Measurements from ENCODE around the gene TRAM2.

The TRAM2 gene

GRCh38 chr6:52590152-52590891 lies 13.5 kb upstream of the TRAM2 start:
- TF ChIP-seq TAF1 (IDR thresholded peaks at IDR 0.05; ENCODE audit: borderline replicate concordance, low read depth, low read length) (no peak), POLR2AphosphoS5 (IDR thresholded peaks at IDR 0.05; ENCODE audit: low read depth, low read length) (no peak), POLR2A (IDR thresholded peaks at IDR 0.05; ENCODE audit: low read depth, low read length) (no peak)
- FAIRE-seq, result no peak

DNA sequence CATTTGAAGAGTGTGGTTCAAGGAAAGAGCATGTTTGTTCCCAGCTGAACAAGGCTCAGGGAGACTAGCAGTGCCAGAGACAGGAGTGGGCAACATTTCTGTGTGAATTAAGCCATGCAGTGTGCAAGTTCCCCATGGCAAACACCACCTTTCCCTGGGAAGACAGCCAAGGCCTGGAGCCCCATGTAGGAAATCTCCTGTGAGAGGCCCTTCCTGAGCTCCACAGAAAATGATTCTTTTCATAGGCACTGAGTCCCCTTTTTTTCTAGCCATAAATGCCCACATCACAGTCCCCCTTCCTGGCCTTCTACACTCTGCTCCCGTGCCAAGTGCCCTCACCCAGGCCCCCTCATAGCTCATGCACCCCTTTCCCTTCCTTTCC lies 11.8 kb upstream of the TRAM2 start:
- DNase-seq (ENCODE audit: insufficient read length) (no peak), FAIRE-seq (no peak)
- TF ChIP-seq POLR2AphosphoS5 (IDR thresholded peaks at IDR 0.05; ENCODE audit: low read depth, low read length), result no peak
- no peak for TF ChIP-seq POLR2A (IDR thresholded peaks at IDR 0.05; ENCODE audit: low read depth, low read length)
- TF ChIP-seq TAF1 (IDR thresholded peaks at IDR 0.05; ENCODE audit: borderline replicate concordance, low read depth, low read length), result no peak

More at GRCh38 chr6:52590152-52590891, 13.5 kb upstream of the TRAM2 start:
- DNase-seq (ENCODE audit: insufficient read length), result no peak

GRCh38 chr6:52588087-52588709 lies 11.3 kb upstream of the TRAM2 start:
- TF ChIP-seq POLR2A (IDR thresholded peaks at IDR 0.05; ENCODE audit: low read depth, low read length), result no peak
- no peak for TF ChIP-seq TAF1 (IDR thresholded peaks at IDR 0.05; ENCODE audit: borderline replicate concordance, low read depth, low read length)
- no peak for TF ChIP-seq POLR2AphosphoS5 (IDR thresholded peaks at IDR 0.05; ENCODE audit: low read depth, low read length)
- DNase-seq (ENCODE audit: insufficient read length) (no peak), FAIRE-seq (no peak)

DNA sequence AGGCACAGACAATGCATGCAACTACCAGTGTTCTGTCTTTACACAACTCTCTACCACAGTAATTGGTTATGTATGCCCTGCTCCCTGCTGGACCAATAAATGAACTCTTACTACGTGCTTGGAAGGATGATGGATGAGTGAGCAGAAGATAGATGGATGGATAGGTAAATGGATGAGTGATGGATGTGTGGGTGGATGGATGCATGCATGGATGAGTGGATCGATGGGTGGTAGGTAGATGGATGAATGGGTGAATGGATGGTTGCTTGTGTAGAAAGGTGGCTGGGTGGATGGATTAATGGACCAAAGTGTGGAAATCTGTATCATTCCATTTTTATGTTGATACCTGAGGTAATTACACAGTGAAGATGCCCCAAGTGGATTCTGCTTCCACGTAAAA lies 10.1 kb upstream of the TRAM2 start:
- FAIRE-seq (no peak), DNase-seq (ENCODE audit: insufficient read length) (no peak)
- TF ChIP-seq TAF1 (IDR thresholded peaks at IDR 0.05; ENCODE audit: borderline replicate concordance, low read depth, low read length) (no peak), POLR2AphosphoS5 (IDR thresholded peaks at IDR 0.05; ENCODE audit: low read depth, low read length) (no peak), POLR2A (IDR thresholded peaks at IDR 0.05; ENCODE audit: low read depth, low read length) (no peak)

GRCh38 chr6:52584203-52584602 lies 7.3 kb upstream of the TRAM2 start:
- DNase-seq (ENCODE audit: insufficient read length) (no peak), FAIRE-seq (no peak)
- TF ChIP-seq TAF1 (IDR thresholded peaks at IDR 0.05; ENCODE audit: borderline replicate concordance, low read depth, low read length) (no peak), POLR2A (IDR thresholded peaks at IDR 0.05; ENCODE audit: low read depth, low read length) (no peak), POLR2AphosphoS5 (IDR thresholded peaks at IDR 0.05; ENCODE audit: low read depth, low read length) (no peak)

- FAIRE-seq (no peak), DNase-seq (ENCODE audit: insufficient read length) (no peak)
- TF ChIP-seq POLR2A (IDR thresholded peaks at IDR 0.05; ENCODE audit: low read depth, low read length), result no peak
- TF ChIP-seq POLR2AphosphoS5 (IDR thresholded peaks at IDR 0.05; ENCODE audit: low read depth, low read length), result no peak
- no peak for TF ChIP-seq TAF1 (IDR thresholded peaks at IDR 0.05; ENCODE audit: borderline replicate concordance, low read depth, low read length)
Observed at GRCh38 chr6:52582996-52583395, 6.1 kb upstream of the TRAM2 start.

- TF ChIP-seq POLR2AphosphoS5 (IDR thresholded peaks at IDR 0.05; ENCODE audit: low read depth, low read length), result no peak
- no peak for TF ChIP-seq TAF1 (IDR thresholded peaks at IDR 0.05; ENCODE audit: borderline replicate concordance, low read depth, low read length)
- TF ChIP-seq POLR2A (IDR thresholded peaks at IDR 0.05; ENCODE audit: low read depth, low read length), result no peak
- DNase-seq (ENCODE audit: insufficient read length) (no peak), FAIRE-seq (no peak)
Observed at GRCh38 chr6:52582446-52582845, 5.6 kb upstream of the TRAM2 start.

GRCh38 chr6:52580905-52581304 lies 4.0 kb upstream of the TRAM2 start:
- TF ChIP-seq TAF1 (IDR thresholded peaks at IDR 0.05; ENCODE audit: borderline replicate concordance, low read depth, low read length) (no peak), POLR2AphosphoS5 (IDR thresholded peaks at IDR 0.05; ENCODE audit: low read depth, low read length) (no peak), POLR2A (IDR thresholded peaks at IDR 0.05; ENCODE audit: low read depth, low read length) (no peak)
- no peak for DNase-seq (ENCODE audit: insufficient read length)
- no peak for FAIRE-seq

GRCh38 chr6:52579006-52579660 lies 2.3 kb upstream of the TRAM2 start:
- TF ChIP-seq TAF1 (IDR thresholded peaks at IDR 0.05; ENCODE audit: borderline replicate concordance, low read depth, low read length) (no peak), POLR2A (IDR thresholded peaks at IDR 0.05; ENCODE audit: low read depth, low read length) (no peak), POLR2AphosphoS5 (IDR thresholded peaks at IDR 0.05; ENCODE audit: low read depth, low read length) (no peak)
- FAIRE-seq (no peak), DNase-seq (ENCODE audit: insufficient read length) (no peak)

GRCh38 chr6:52577778-52578463 lies 1.1 kb upstream of the TRAM2 start:
- FAIRE-seq, result peak; percentile 14
- DNase-seq (ENCODE audit: insufficient read length), result no peak
- TF ChIP-seq POLR2A (IDR thresholded peaks at IDR 0.05; ENCODE audit: low read depth, low read length) (no peak), TAF1 (IDR thresholded peaks at IDR 0.05; ENCODE audit: borderline replicate concordance, low read depth, low read length) (no peak), POLR2AphosphoS5 (IDR thresholded peaks at IDR 0.05; ENCODE audit: low read depth, low read length) (no peak)

GRCh38 chr6:52576392-52577021 lies 353 bp downstream of the TRAM2 start:
- TF ChIP-seq POLR2AphosphoS5 (IDR thresholded peaks at IDR 0.05; ENCODE audit: low read depth, low read length) (no peak), POLR2A (IDR thresholded peaks at IDR 0.05; ENCODE audit: low read depth, low read length) (0 out of 2 replicates have a peak, but pooled peaks have one; percentile 4)
- DNase-seq (ENCODE audit: insufficient read length) (peak; percentile 74), FAIRE-seq (peak; percentile 46)
